Activated T-cell treated with anti-CD3 and anti-CD28 coated beads, Interleukin-2, amount 50 U/mL, for 4 hours (primary cell): ENCODE results near the gene LIF. TPM values are rescaled to one million over a fixed set of nuclear protein-coding genes. Genes with fewer than 3 reads are reported as not detected.
"Not testable (repeated sequence)": the region's sequence is repeated elsewhere in the genome, so short reads cannot be mapped to it uniquely, and the experiment has no call there.

ENCODE experiments used
- ATAC-seq, 2 donors: fragments of 200-7000 bp; cut with Tn5 transposase; one replicate each; pipeline ENCODE4 v1.10.0; 2021
- DNase-seq: peaks from one replicate; pipeline ENCODE4 v3.0.0-alpha.2; 2020
- H3K27me3 Mint-ChIP-seq: one replicate; pipeline ENCODE4 v1.8.0; 2021; ENCODE audit warnings: low read depth, mixed read lengths
- H3K36me3 Mint-ChIP-seq: one replicate; pipeline ENCODE4 v1.8.0; 2022; ENCODE audit warnings: mixed read lengths; ENCODE audit not compliant: insufficient read depth
- H3K4me1 Mint-ChIP-seq: one replicate; pipeline ENCODE4 v1.8.0; 2021; ENCODE audit warnings: low read depth, mixed read lengths
- H3K4me3 Mint-ChIP-seq: one replicate; pipeline ENCODE4 v1.8.0; 2021; ENCODE audit warnings: mild to moderate bottlenecking, moderate library complexity, mixed read lengths
- H3K9me3 Mint-ChIP-seq: one replicate; pipeline ENCODE4 v1.8.0; 2021; ENCODE audit warnings: mixed read lengths
- total RNA-seq, 3 donors: library from RNA; stranded (reverse); gene quantifications; one replicate each; pipeline ENCODE4 v1.2.1, GENCODE V29; 2021

The LIF gene
- total RNA-seq, 3 donors from 2014 or later: 226 to 440 (median 307) TPM

DNA sequence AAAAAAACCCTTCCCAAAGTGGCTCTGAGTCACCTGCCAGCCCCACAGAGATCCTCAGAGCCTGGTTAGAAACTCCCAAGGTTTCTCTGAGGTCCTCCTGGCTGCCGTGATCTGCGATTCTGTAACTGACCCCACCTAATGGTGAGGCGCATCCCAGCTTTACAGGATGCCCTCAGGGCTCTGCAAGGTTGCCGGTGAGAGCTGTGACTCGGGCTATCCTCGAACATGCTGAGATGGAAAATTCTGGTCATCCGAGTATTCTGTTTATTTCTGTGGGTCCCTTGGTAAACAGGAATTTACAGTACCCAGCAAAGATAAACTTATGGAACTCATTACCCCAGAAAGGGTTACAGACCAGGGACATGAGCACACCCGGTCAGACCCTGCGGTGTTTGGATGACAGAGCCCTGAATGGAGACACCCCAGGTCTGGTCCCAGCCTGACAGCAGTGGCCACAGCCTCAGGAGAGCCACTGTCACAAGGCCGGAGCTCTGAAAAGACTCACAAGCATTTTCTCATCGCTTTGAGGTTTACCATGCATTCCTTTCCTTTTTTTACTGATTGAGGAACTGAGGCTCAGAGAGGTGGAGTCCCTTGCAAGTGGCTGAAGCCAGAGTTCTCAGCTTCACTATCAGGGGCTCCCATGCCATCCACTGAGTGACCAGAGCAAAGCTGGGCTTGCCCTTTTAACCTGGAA lies 22.2 kb downstream of the LIF start:
- no peak for ATAC-seq
- Mint-ChIP-seq H3K27me3 (no peaks in the 10 kb centered on the region), H3K4me1 (peaks cover 78% of the 10 kb centered on the region), H3K36me3 (no peaks in the 10 kb centered on the region), H3K4me3 (no peak overlapping the region), H3K9me3 (no peaks in the 10 kb centered on the region)
- no peak for DNase-seq

DNA sequence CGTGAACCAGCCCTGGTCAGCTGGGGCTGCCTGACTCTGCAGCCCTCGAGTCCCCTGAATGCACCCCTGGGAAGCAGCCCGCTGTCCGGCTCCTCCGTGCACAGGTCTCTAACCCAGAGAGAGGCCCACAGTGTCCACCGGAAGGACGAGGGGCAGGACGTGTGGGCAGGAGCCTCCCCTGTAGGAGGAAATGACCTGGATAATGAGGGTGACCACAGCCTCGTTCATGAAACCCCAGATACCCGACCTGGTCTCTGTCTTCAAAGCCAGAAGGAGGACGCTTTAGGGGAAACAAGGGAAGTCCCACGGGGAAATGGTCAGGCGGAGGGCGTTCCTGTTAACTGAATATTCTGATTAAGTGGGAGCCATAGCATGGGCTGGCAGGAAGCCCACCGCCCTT lies 23.3 kb downstream of the LIF start:
- no peak for ATAC-seq

DNA sequence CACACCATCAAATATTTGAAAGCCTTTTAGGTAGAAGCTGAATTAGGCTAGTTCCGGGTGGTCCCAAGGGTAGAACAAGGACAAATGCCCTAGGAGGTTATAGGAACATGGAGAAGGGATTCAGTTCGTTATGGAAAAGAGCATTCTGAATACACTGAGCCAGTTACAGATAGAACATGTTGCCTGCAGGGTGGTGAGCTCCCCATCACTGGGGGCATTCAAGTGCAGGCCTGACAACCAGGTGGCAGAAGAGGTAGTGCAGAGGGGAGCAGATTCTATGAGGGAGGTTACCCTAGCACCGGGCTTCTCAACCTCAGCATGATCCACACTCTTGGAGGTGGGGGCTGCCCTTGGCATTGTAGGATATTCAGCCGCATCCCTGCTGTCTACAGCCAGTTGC lies 24.2 kb downstream of the LIF start:
- no peaks in the 10 kb centered on the region for H3K36me3 Mint-ChIP-seq
- H3K4me1 Mint-ChIP-seq: peaks cover 72% of the 10 kb centered on the region
- no peaks in the 10 kb centered on the region for H3K27me3 Mint-ChIP-seq
- ATAC-seq (no peak), DNase-seq (no peak)
- no peaks in the 10 kb centered on the region for H3K9me3 Mint-ChIP-seq
- no peak overlapping the region for H3K4me3 Mint-ChIP-seq

More for the DNA sequence above, 23.3 kb downstream of the LIF start:
- H3K4me3 Mint-ChIP-seq: no peak overlapping the region
- DNase-seq: no peak
- H3K9me3 Mint-ChIP-seq: no peaks in the 10 kb centered on the region
- no peaks in the 10 kb centered on the region for H3K27me3 Mint-ChIP-seq
- peaks cover 80% of the 10 kb centered on the region for H3K4me1 Mint-ChIP-seq
- no peaks in the 10 kb centered on the region for H3K36me3 Mint-ChIP-seq

DNA sequence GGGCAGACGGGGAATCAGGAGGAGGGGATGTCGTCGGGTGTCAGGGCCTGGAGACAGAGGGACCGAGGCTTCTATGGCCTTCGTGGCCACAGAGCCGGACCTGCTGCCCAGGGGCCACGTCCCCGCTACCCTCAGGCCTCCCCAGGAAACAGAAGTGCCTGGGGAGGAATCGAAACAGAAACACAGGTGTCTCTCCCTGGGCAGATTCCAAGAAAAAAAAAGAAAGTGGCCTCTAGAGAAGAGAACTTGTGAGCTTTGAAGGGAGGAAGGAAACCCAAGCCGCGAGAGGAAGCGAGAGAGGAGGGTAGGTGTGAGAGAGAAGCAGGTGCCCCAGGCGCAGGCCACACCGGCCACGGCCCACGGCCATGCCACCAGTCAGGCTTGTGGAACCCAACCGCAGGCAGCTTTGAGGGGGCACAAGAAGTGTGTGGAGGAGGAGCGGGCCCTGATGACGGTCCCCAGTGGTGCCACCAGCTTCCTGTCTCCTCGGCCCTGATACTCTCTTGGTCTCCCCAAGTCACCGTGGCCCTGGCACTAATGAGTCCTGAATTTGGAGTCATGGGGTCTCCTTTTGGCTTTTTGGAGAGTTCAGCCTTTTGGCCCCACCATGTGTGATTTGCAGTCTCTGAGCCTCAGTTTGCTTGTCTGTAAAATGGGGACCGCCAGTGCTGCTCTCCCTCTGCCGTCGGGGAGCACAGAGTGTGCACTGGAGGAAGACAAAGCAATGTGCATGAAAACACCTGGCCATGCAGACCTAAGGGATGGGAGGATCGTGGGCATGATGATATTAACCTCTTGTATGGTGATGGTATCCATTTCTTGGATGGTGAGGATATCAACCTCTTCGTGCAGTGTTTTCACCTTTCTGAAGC lies 25.2 kb downstream of the LIF start:
- H3K9me3 Mint-ChIP-seq: no peaks in the 10 kb centered on the region
- H3K4me1 Mint-ChIP-seq: peaks cover 70% of the 10 kb centered on the region
- ATAC-seq (peak; percentile 64 to 72), DNase-seq (peak; percentile 40)
- no peaks in the 10 kb centered on the region for H3K27me3 Mint-ChIP-seq
- H3K36me3 Mint-ChIP-seq: no peaks in the 10 kb centered on the region
- H3K4me3 Mint-ChIP-seq: peak overlapping the region; percentile 50

DNA sequence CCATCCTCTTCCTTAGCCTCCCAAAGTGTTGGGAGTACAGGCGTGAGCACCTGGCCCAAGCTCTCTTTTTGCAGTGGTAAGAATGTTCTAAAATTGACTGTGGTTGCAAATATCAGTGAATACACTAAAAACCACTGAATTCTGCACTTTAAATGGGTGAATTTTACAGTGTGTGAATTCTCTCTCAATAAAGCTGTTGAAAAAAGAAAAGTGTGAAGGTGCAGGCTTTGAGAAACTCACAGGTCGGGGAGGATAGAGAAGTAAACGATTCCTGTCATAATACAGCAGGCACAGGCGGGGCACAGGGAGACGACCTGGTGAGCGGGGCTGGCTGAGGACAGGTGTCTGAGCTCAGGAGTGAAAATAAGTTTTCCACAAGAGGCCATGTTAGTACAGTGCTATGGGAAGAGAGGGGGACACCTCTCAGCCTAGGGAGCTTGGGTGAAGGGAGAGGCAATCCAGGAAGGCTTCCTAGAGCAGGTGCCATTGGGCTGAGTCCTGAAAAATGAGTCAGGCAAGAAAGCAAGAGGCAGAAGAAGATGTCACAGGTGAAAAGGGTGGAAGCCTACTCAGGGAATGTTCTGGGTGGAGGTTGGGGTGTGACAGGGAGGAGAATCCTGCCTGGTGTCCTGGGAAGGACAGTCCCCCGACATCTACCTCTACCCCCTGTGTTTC lies 26.1 kb downstream of the LIF start:
- Mint-ChIP-seq H3K36me3 (no peaks in the 10 kb centered on the region), H3K27me3 (no peaks in the 10 kb centered on the region), H3K4me1 (peaks cover 66% of the 10 kb centered on the region), H3K4me3 (peak overlapping the region; percentile 50), H3K9me3 (no peaks in the 10 kb centered on the region)
- no peak for ATAC-seq
- no peak for DNase-seq

DNA sequence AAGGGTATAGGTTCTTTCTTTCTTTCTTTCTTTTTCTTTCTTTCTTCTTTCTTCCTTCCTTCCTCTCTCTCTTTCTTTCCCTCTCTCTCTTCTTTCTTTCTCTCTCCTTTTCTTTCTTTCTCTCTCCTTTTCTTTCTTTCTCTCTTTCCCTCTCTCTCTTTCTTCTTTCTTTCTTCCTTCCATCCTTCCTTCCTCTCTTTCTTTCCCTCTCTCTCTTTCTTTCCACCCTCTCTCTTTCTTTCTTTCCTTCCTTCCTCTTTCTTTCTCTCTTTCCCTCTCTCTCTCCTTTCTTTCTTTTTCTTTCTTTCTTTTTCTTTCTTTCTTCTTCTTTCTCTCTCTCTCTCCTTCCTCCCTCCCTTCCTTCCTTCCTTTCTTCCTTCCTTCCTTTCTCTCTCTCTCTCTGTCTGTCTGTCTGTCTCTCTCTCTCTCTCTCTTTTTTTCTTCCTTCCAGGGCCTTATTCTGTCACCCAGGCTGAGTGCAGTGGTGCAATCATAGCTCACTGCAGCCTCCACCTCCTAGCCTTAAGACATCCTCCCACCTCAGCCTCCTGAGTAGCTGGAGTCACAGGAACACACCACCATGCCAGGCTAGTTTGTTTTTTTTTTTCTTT lies 26.8 kb downstream of the LIF start:
- no peak for ATAC-seq
- H3K4me3 Mint-ChIP-seq: no peak overlapping the region
- no peaks in the 10 kb centered on the region for H3K36me3 Mint-ChIP-seq
- DNase-seq: no peak
- H3K9me3 Mint-ChIP-seq: no peaks in the 10 kb centered on the region
- peaks cover 64% of the 10 kb centered on the region for H3K4me1 Mint-ChIP-seq
- no peaks in the 10 kb centered on the region for H3K27me3 Mint-ChIP-seq

DNA sequence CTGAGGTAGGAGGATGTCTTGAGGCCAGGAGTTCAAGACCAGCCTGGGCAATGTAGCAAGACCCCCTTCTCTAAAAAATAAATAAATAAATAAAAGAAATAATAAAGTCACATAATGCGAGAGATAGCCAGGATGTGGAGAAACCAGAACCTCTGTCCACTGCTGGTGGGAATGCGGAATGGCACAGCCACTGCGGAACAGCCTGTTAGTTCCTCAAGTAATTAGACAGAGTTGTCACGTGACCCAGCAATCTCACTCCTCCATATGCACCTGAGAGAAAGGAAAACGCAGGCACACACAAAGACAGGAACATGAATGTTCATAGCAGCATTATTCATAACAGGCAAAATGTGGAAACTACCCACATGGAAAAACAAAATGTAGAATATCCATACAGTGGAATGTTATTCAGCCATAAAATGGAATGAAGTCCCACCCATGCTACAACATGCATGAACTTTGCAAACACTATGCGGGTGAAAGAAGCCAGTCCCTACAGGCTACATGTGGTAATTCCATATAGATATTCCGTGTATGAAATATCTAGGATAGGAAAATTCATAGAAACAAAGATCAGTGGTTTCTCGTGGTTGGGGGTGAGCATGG lies 27.4 kb downstream of the LIF start:
- Mint-ChIP-seq H3K9me3 (no peaks in the 10 kb centered on the region), H3K4me3 (no peak overlapping the region), H3K4me1 (peaks cover 60% of the 10 kb centered on the region), H3K36me3 (no peaks in the 10 kb centered on the region), H3K27me3 (no peaks in the 10 kb centered on the region)
- ATAC-seq: no peak
- no peak for DNase-seq

DNA sequence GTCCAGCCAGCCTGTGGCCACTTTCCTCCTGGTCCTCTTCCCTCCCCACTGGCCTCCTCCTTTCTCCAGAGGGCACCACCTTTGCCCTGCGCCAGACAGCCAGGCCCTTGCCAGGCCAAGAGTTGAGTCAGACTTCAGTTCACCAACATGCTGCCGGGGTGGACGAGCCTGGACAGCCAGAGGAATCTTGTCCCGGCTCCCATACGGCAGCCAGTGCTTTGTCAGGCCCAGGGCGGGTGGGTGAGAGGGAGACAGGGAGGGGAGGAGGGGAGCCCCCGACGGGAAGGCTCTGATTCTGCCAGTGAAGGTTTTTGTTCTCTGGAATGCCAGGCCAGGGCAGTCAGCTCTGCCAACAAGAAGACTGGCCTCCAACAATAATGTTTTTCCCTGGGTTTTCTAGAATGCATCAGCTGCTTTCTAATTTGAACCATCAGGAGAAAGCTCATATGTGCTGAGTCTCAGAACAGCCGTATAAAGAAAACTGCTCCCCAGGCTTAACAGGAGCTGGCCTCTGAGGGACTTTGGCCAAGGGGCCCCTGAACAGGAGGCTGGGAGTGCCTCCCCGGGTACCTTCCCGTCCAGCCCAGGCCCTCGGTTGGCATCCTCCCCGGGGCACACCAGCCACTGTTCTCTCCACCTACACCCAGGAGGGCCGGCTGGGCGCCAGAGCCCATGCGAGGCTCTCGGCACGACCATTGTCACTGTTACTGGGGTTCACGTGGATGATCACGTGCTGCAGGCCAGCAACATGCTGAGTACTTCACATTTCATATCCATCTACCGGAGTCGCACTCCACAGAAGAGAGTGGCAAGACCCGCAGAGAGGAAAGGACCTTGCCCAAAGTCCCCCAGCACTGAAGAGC lies 28.6 kb downstream of the LIF start:
- H3K9me3 Mint-ChIP-seq: no peaks in the 10 kb centered on the region
- peaks cover 56% of the 10 kb centered on the region for H3K4me1 Mint-ChIP-seq
- no peaks in the 10 kb centered on the region for H3K27me3 Mint-ChIP-seq
- H3K4me3 Mint-ChIP-seq: no peak overlapping the region
- H3K36me3 Mint-ChIP-seq: no peaks in the 10 kb centered on the region
- no peak for ATAC-seq
- no peak for DNase-seq

DNA sequence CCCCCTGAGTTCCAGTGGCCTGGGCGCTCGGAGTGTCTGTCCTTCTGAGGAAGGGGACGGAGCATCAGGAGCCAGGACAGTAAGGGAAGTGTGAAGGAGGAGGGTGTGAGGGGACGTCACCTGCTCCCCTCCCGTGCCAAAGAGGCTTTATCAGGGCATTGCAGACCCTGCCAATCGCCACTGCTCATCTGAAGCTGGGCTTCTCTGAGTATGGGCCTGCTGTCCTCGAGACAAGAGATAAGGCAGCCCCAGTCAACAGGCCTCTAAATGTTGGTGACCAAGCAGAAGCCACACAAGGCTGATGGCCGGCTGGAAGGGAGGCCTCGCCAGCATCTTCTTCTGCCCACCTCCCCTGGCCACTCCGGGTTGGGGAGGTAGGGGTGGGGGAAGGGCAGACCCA lies 29.8 kb downstream of the LIF start:
- Mint-ChIP-seq H3K36me3 (no peaks in the 10 kb centered on the region), H3K4me3 (no peak overlapping the region), H3K9me3 (no peaks in the 10 kb centered on the region), H3K27me3 (no peaks in the 10 kb centered on the region), H3K4me1 (peaks cover 49% of the 10 kb centered on the region)
- no peak for ATAC-seq
- no peak for DNase-seq

DNA sequence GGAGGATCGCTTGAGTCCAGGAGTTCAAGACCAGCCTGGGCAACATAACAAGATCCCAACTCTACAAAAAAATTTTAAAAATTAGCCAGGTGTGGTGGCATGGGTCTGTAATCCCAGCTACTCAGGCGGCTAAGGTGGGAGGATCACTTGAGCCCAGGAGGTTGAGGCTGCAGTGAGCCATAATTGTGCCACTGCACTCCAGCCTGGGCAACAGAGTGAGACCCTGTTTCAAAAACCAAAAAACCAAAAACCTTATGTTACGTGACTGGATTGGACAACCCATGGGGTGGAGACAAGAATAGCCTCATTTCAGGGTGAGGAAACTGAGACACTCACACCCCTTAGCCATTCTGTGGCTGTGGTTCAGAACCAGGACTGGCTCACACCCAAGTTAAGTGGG lies 30.3 kb downstream of the LIF start:
- H3K36me3 Mint-ChIP-seq, ATAC-seq, H3K9me3 Mint-ChIP-seq, DNase-seq, H3K4me3 Mint-ChIP-seq, H3K27me3 Mint-ChIP-seq: not testable (repeated sequence)
- peaks cover 45% of the 10 kb centered on the region for H3K4me1 Mint-ChIP-seq

DNA sequence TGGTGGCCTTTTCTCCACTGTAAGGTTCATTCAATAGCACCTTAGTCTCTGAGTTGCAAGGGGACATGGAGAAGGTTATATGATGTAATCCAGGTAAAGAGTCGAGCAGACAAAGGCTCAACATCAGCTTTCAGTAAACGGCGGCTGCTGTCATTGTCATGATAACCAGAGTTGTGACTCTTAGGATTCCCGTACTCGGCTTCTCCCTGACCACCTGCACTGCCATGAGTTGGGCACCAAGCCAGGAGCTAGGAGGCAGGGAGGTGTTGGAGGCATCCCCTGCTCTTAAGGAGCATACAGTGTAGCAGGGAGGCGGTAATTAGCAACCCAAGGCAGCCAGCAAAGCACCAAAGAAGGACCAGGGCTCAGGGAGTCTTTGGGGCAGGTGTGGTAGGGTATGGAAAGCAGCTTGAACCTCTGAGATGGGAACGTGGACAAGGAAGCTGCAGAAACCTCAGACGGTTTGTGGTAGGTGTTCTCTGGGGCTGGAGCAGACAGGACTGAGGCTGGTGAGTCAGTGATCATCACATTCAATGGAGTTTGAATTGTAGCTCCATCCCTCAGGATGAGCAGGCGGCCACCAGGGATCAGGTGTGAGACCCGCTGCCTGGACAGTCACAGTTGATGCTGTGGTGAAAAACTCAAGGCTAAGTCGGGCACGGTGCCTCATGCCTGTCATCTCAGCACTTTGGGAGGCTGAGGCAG lies 31.7 kb downstream of the LIF start:
- no peaks in the 10 kb centered on the region for H3K9me3 Mint-ChIP-seq
- peaks cover 2% of the 10 kb centered on the region for H3K27me3 Mint-ChIP-seq
- no peak overlapping the region for H3K4me3 Mint-ChIP-seq
- DNase-seq (no peak), ATAC-seq (no peak)
- no peaks in the 10 kb centered on the region for H3K36me3 Mint-ChIP-seq
- H3K4me1 Mint-ChIP-seq: peaks cover 30% of the 10 kb centered on the region

DNA sequence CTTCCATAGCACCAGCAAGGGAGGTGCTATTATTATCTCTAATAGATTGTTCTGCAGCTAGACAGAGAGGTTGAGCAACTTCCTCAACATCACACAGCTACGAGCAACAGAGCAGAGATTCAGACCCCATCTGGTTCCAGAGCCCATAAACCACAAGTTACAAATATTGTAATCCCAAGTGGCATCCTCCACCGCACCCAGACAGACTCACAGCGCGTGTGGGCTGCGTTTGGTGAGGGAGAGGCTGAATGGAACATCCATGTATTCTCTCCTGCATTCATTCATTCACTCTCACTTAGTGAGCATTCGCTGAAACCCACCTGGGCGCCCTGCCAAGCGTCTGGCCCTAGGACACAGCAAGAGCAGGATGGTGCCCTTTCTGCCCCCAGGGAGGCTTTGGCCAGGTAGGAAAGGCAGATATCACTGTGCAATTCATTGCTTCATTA lies 33.5 kb downstream of the LIF start:
- Mint-ChIP-seq H3K4me1 (peaks cover 22% of the 10 kb centered on the region), H3K27me3 (peaks cover 2% of the 10 kb centered on the region), H3K36me3 (no peaks in the 10 kb centered on the region), H3K4me3 (no peak overlapping the region), H3K9me3 (no peaks in the 10 kb centered on the region)
- DNase-seq (no peak), ATAC-seq (no peak)
